Endothelial cell (in vitro differentiated cells): Measurements from ENCODE around the gene PTCHD4. TPM values are rescaled to one million over a fixed set of nuclear protein-coding genes. Genes with fewer than 3 reads are reported as not detected.

Source experiments
- DNase-seq: peaks from one replicate; pipeline ENCODE4 v3.0.0; 2021; ENCODE audit warnings: low spot score
- H3K27ac Mint-ChIP-seq: one replicate; pipeline ENCODE4 v1.8.0; 2021; ENCODE audit warnings: mixed read lengths, inconsistent platforms; ENCODE audit not compliant: unreplicated experiment
- H3K27me3 Mint-ChIP-seq: one replicate; pipeline ENCODE4 v1.8.0; 2021; ENCODE audit warnings: mild to moderate bottlenecking, moderate library complexity, mixed read lengths, inconsistent platforms; ENCODE audit not compliant: unreplicated experiment
- H3K36me3 Mint-ChIP-seq: one replicate; pipeline ENCODE4 v1.8.0; 2021; ENCODE audit warnings: mild to moderate bottlenecking, low read depth, mixed read lengths, inconsistent platforms; ENCODE audit not compliant: unreplicated experiment
- H3K4me1 Mint-ChIP-seq: one replicate; pipeline ENCODE4 v1.8.0; 2021; ENCODE audit warnings: mild to moderate bottlenecking, mixed read lengths, inconsistent platforms; ENCODE audit not compliant: unreplicated experiment
- H3K4me3 Mint-ChIP-seq: one replicate; pipeline ENCODE4 v1.8.0; 2021; ENCODE audit warnings: mild to moderate bottlenecking, mixed read lengths, inconsistent platforms; ENCODE audit not compliant: unreplicated experiment
- H3K9me3 Mint-ChIP-seq: one replicate; pipeline ENCODE4 v1.8.0; 2021; ENCODE audit warnings: mixed read lengths, inconsistent platforms; ENCODE audit not compliant: unreplicated experiment
- total RNA-seq: library from RNA; stranded (reverse); fragmentation: NEBNext Ultra II Directional; extraction: Animal tissue kit (Norgen Biotek cat#: 25700); gene quantifications from one replicate; pipeline ENCODE4 v1.2.1, GENCODE V29; 2021; ENCODE audit not compliant: unreplicated experiment
- TF ChIP-seq, protein P1 (sequence below): fragments of 200-600 bp; sonication (generic); IDR thresholded peaks from one replicate; pipeline ENCODE4 v1.5.0; 2021; ENCODE audit warnings: antibody characterized with exemption; ENCODE audit not compliant: unreplicated experiment

PTCHD4 gene
- total RNA-seq, 1 donor from 2014 or later: 28.5 TPM

DNA sequence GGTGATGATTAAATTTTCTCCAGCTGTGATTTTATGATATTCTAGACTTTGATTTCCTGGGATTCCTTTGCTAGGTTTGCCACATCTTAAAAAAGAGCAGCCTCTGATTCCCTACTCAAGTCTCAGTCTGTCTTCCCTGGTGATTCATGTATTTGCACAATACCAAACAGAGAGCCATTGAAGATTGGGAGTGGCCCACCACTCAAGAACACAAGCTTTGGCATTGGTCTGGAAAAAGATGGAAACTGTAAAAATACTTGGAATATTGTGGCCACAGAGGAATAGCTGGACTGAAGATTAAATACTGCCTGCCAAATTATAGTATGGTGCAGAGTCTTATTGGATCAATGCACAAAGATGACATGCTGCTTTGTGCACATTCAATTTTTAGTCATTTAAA lies 32.9 kb downstream of the PTCHD4 start:
- TF ChIP-seq, protein P1, sequence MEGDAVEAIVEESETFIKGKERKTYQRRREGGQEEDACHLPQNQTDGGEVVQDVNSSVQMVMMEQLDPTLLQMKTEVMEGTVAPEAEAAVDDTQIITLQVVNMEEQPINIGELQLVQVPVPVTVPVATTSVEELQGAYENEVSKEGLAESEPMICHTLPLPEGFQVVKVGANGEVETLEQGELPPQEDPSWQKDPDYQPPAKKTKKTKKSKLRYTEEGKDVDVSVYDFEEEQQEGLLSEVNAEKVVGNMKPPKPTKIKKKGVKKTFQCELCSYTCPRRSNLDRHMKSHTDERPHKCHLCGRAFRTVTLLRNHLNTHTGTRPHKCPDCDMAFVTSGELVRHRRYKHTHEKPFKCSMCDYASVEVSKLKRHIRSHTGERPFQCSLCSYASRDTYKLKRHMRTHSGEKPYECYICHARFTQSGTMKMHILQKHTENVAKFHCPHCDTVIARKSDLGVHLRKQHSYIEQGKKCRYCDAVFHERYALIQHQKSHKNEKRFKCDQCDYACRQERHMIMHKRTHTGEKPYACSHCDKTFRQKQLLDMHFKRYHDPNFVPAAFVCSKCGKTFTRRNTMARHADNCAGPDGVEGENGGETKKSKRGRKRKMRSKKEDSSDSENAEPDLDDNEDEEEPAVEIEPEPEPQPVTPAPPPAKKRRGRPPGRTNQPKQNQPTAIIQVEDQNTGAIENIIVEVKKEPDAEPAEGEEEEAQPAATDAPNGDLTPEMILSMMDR: no peak

DNA sequence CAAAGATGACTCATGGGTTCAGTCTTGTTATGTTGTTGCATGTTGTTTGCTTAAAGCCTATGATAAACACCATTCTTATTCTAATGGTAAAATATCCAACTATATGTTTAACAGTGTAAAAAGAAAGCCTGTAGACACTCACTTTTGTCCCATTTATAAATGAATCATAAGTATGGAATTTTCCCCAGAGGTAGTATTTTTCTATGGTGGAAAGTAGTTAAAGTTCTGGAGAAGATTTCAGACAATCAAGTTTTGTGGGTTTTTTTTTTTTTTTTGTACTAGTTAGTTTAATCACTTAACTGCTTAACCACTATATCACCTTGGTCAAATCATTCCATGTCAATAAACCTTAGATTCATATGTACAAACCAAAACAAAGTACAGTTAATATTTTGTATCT lies 35.8 kb downstream of the PTCHD4 start:
- Mint-ChIP-seq H3K4me3 (no peak overlapping the region), H3K4me1 (peaks cover 31% of the 10 kb centered on the region), H3K9me3 (no peaks in the 10 kb centered on the region), H3K27me3 (peaks cover 2% of the 10 kb centered on the region), H3K27ac (no peak overlapping the region), H3K36me3 (peaks cover 30% of the 10 kb centered on the region)
- no peak for DNase-seq
- TF ChIP-seq, protein P1: no peak

More for the DNA sequence above, 32.9 kb downstream of the PTCHD4 start:
- Mint-ChIP-seq H3K36me3 (peaks cover 38% of the 10 kb centered on the region), H3K4me3 (no peak overlapping the region), H3K4me1 (peaks cover 36% of the 10 kb centered on the region), H3K27ac (no peak overlapping the region), H3K27me3 (no peaks in the 10 kb centered on the region), H3K9me3 (no peaks in the 10 kb centered on the region)
- no peak for DNase-seq

DNA sequence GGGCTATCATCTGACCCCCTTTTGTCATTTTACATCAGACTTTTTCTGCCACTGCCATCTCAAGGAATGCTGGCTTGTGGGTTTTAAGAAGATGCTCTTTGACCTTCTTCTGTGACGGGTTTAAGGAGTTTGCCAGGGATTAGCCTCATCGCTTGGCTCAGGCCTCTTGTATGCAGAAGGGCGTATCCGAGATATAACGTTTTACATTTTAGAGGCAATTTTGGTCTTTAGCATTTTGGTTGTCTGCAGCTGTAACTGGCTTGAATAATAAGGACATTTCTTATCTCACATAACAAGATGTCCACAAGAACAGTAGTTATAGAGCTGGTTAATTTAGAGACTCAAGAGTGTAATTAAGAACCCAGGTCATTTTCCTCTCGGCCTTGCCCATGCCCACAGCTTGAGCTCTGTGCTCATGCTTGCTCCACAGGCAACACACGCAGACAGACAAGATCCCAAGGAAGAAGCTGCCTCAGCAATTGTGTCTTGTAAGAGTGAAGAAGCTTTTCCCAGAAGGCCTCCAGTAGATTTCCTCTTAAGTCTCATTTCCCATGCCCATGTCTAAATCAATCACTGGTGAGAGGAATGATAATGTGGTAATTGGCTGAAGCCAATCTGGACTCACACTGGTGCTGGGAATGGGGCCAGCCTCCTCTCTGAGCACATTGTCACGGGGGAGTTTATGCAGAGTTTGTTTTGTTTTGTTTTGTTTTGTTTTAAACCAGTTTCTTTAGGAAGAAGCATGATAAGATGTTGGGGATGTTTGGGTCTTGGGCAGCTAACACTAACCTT lies 36.8 kb downstream of the PTCHD4 start:
- no peak overlapping the region for H3K27ac Mint-ChIP-seq

DNA sequence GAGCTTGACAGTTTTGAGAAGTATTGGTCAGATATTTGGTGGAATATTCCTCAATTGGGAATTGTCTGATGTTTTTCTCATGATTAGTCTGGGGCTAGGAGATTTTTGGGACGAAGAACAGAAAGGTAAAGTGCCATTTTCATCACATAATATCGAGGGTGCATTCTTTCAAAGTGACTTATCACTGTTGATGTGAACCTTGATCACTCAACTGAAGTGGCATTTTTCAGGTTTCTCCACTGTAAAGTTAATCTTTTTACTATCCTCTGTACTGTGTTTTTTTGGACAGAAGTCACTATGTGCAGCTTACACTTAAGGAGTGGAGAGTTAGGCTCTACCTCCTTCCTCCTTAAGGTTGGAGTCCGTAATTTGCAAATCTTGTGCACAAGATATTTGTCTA lies 39.2 kb downstream of the PTCHD4 start:
- H3K27me3 Mint-ChIP-seq: peaks cover 4% of the 10 kb centered on the region
- H3K4me1 Mint-ChIP-seq: peaks cover 38% of the 10 kb centered on the region
- peaks cover 32% of the 10 kb centered on the region for H3K36me3 Mint-ChIP-seq
- H3K9me3 Mint-ChIP-seq: no peaks in the 10 kb centered on the region
- TF ChIP-seq, protein P1: no peak
- no peak overlapping the region for H3K27ac Mint-ChIP-seq
- DNase-seq: no peak
- H3K4me3 Mint-ChIP-seq: no peak overlapping the region

More for the DNA sequence above, 36.8 kb downstream of the PTCHD4 start:
- Mint-ChIP-seq H3K9me3 (no peaks in the 10 kb centered on the region), H3K27me3 (peaks cover 2% of the 10 kb centered on the region), H3K4me3 (no peak overlapping the region), H3K4me1 (peaks cover 36% of the 10 kb centered on the region), H3K36me3 (peaks cover 36% of the 10 kb centered on the region)
- DNase-seq: no peak
- TF ChIP-seq, protein P1: no peak

DNA sequence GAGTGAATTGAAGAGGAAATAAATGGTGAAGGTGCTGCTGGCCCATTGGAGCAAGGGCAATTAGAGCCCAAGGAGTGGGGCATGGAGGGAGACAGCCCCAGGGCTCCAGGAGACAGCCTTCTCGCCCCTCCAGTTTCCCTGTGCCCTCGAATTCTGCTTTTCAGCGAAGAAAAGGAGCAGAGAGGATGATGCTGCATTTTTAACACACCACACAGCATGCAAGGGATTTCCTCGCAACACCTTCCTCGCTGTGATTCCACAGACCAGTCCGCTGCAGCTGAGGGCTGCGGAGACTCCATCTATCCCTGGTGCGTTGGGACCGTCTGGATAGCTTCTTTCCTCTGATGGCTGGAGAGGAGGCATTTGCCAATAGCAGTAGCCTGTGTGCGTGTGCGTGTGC lies 41.7 kb downstream of the PTCHD4 start:
- H3K27me3 Mint-ChIP-seq: peaks cover 4% of the 10 kb centered on the region
- TF ChIP-seq, protein P1: no peak
- DNase-seq: no peak

More for the DNA sequence above, 41.7 kb downstream of the PTCHD4 start:
- Mint-ChIP-seq H3K4me3 (peak overlapping the region; percentile 43), H3K4me1 (peaks cover 33% of the 10 kb centered on the region), H3K9me3 (no peaks in the 10 kb centered on the region), H3K27ac (peak overlapping the region; percentile 84), H3K36me3 (peaks cover 20% of the 10 kb centered on the region)
